Activated CD4-positive, CD25-positive, alpha-beta regulatory T cell treated with anti-CD3 and anti-CD28 coated beads, Interleukin-2, amount 50 U/mL, for 24 hours (primary cell): ENCODE data around the gene POLR3B.
"Not testable (repeated sequence)": the region's sequence is repeated elsewhere in the genome, so short reads cannot be mapped to it uniquely, and the experiment has no call there.

Source experiments
- ATAC-seq, 2 donors: fragments of 150-1000 bp; cut with Tn5 transposase; one replicate each; pipeline ENCODE4 v1.10.0; 2021; ENCODE audit warnings: mild to moderate bottlenecking in 1 of 2, moderate library complexity in 1 of 2

POLR3B gene

GRCh38 chr12:106465605-106466004 is 108.1 kb downstream of the POLR3B start:
- ATAC-seq = not testable (repeated sequence)

GRCh38 chr12:106475662-106476061 is 118.1 kb downstream of the POLR3B start:
- not testable (repeated sequence) for ATAC-seq

- not testable (repeated sequence) for ATAC-seq
These were observed 120.1 kb downstream of the POLR3B start for GRCh38 chr12:106477627-106478026.

- ATAC-seq = no peak
These were observed 122.7 kb downstream of the POLR3B start for GRCh38 chr12:106480251-106480650.

- no peak for ATAC-seq
These were observed 123.7 kb downstream of the POLR3B start for GRCh38 chr12:106481246-106481645.

GRCh38 chr12:106487664-106488063 is 130.1 kb downstream of the POLR3B start:
- no peak for ATAC-seq

- no peak for ATAC-seq
These were observed 131.3 kb downstream of the POLR3B start for GRCh38 chr12:106488884-106489283.

GRCh38 chr12:106490264-106490663 is 132.7 kb downstream of the POLR3B start:
- no peak for ATAC-seq

- no peak for ATAC-seq
These were observed 135.3 kb downstream of the POLR3B start for GRCh38 chr12:106492857-106493256.

- ATAC-seq = no peak
These were observed 136.0 kb downstream of the POLR3B start for GRCh38 chr12:106493531-106493930.

- no peak for ATAC-seq
These were observed 137.9 kb downstream of the POLR3B start for GRCh38 chr12:106495354-106495965.

GRCh38 chr12:106498056-106498455 is 140.5 kb downstream of the POLR3B start:
- no peak for ATAC-seq

- no peak for ATAC-seq
These were observed 142.1 kb downstream of the POLR3B start for GRCh38 chr12:106499628-106500027.

- no peak for ATAC-seq
These were observed 149.1 kb downstream of the POLR3B start for GRCh38 chr12:106506691-106507090.

GRCh38 chr12:106508966-106509365 is 151.4 kb downstream of the POLR3B start:
- no peak for ATAC-seq

- no peak for ATAC-seq
These were observed 153.8 kb downstream of the POLR3B start for GRCh38 chr12:106511365-106511764.

GRCh38 chr12:106517314-106517713 is 159.8 kb downstream of the POLR3B start:
- no peak for ATAC-seq

- ATAC-seq = no peak
These were observed 162.1 kb downstream of the POLR3B start for GRCh38 chr12:106519607-106520021.

GRCh38 chr12:106521901-106522300 is 164.4 kb downstream of the POLR3B start:
- ATAC-seq = no peak

GRCh38 chr12:106522708-106523107 is 165.2 kb downstream of the POLR3B start:
- ATAC-seq = no peak

- ATAC-seq = no peak
These were observed 169.8 kb downstream of the POLR3B start for GRCh38 chr12:106527356-106527755.

GRCh38 chr12:106541201-106541600 is 183.7 kb downstream of the POLR3B start:
- no peak for ATAC-seq

- no peak for ATAC-seq
These were observed 193.9 kb downstream of the POLR3B start for GRCh38 chr12:106551410-106551809.

GRCh38 chr12:106552228-106552627 is 194.7 kb downstream of the POLR3B start:
- no peak for ATAC-seq
